Measurements from ENCODE around the gene DUSP15.

DNA sequence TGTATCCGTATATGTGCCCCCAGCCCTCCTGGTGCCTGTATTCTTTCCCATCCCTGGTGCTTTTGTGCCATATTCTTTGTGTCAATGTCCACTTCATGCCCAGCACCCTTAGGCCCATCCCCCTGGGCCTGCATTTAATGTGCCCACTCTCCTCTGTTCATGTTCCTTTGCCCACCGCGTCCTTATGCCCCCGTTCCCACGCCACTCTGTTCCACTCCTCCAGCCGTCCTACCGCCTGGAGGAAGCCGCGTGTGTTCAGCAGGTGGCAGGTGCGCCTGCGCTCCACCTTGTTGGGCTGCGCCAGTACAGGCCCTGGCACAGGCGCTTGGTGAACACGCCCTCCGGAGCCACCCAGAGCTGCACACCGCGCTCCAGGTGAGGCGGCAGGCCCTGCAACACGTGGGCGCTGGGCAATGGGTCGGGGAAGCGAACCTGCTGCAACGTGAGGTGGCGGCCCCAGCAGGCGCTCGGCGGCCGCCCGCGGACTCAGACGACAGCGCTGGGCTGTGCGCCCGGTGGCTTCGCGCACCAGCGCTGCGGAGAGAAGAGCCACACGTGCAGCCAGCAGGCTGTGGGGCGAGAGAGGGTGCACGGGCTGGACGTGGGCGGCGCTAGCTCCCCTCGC lies 20.9 kb downstream of the DUSP15 start:
- TF ChIP-seq, protein P1, sequence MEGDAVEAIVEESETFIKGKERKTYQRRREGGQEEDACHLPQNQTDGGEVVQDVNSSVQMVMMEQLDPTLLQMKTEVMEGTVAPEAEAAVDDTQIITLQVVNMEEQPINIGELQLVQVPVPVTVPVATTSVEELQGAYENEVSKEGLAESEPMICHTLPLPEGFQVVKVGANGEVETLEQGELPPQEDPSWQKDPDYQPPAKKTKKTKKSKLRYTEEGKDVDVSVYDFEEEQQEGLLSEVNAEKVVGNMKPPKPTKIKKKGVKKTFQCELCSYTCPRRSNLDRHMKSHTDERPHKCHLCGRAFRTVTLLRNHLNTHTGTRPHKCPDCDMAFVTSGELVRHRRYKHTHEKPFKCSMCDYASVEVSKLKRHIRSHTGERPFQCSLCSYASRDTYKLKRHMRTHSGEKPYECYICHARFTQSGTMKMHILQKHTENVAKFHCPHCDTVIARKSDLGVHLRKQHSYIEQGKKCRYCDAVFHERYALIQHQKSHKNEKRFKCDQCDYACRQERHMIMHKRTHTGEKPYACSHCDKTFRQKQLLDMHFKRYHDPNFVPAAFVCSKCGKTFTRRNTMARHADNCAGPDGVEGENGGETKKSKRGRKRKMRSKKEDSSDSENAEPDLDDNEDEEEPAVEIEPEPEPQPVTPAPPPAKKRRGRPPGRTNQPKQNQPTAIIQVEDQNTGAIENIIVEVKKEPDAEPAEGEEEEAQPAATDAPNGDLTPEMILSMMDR (IDR thresholded peaks at IDR 0.05; ENCODE audit: low read depth, low read length, poor library complexity, severe bottlenecking): no peak
- TF ChIP-seq EZH2phosphoT487 (IDR thresholded peaks at IDR 0.05; ENCODE audit: borderline replicate concordance, low read length): no peak

All from DOHH2 (cell line).